Spleen (tissue), 11 donors: ENCODE results near the gene ABTB2. TPM values are rescaled to one million over a fixed set of nuclear protein-coding genes. Genes with fewer than 3 reads are reported as not detected.
"Not testable (repeated sequence)": the region's sequence is repeated elsewhere in the genome, so short reads cannot be mapped to it uniquely, and the experiment has no call there.

Source experiments
- DNase-seq: peaks from one replicate; pipeline ENCODE4 v3.0.0-alpha.2; 2020
- H3K27ac ChIP-seq, 8 donors: fragments of 200-600 bp; sonication (generic) in 7 of 8; 1 replicate in 4 of 8; 2 replicates in 4 of 8; pipeline versions ENCODE4 v1.5.0 to v1.8.0; 2016 to 2021; ENCODE audit warnings: inconsistent platforms in 4 of 8, mild to moderate bottlenecking in 4 of 8, moderate library complexity in 1 of 8
- H3K27me3 ChIP-seq, 7 donors: fragments of 200-600 bp; sonication (generic) in 6 of 7; replicated peaks in 1 of 7; 1 replicate in 4 of 7; 2 replicates in 3 of 7; pipeline versions ENCODE4 v1.5.0 to v1.8.0; 2016 to 2021; ENCODE audit warnings: inconsistent platforms in 3 of 7, mild to moderate bottlenecking in 1 of 7
- H3K36me3 ChIP-seq, 6 donors: fragments of 200-600 bp; sonication (generic) in 5 of 6; 1 replicate in 4 of 6; 2 replicates in 2 of 6; pipeline versions ENCODE4 v1.5.0 to v1.8.0; 2016 to 2021; ENCODE audit warnings: inconsistent platforms in 2 of 6
- H3K4me1 ChIP-seq, 6 donors: fragments of 200-600 bp; sonication (generic) in 5 of 6; 1 replicate in 3 of 6; 2 replicates in 3 of 6; pipeline versions ENCODE4 v1.5.0 to v1.8.0; 2016 to 2021; ENCODE audit warnings: inconsistent platforms in 3 of 6
- H3K4me3 ChIP-seq, 8 donors: fragments of 200-600 bp; sonication (generic) in 7 of 8; 1 replicate in 4 of 8; 2 replicates in 4 of 8; pipeline versions ENCODE4 v1.5.0 to v1.8.0; 2016 to 2021; ENCODE audit warnings: inconsistent platforms in 4 of 8, mild to moderate bottlenecking in 4 of 8, moderate library complexity in 2 of 8
- H3K9me3 ChIP-seq, 8 donors: fragments of 200-600 bp; sonication (generic) in 7 of 8; 1 replicate in 4 of 8; 2 replicates in 4 of 8; pipeline versions ENCODE4 v1.5.0 to v1.8.0; 2016 to 2021; ENCODE audit warnings: inconsistent platforms in 4 of 8
- POLR2A ChIP-seq, 3 donors: fragments of 450-650 bp; IDR thresholded peaks; one replicate each; pipeline ENCODE4 v1.5.1; 2017; ENCODE audit warnings: antibody characterized with exemption in 3 of 3, mild to moderate bottlenecking in 1 of 3
- POLR2AphosphoS5 ChIP-seq, 3 donors: sonication (generic); formaldehyde crosslinking; IDR thresholded peaks; one replicate each; pipeline ENCODE4 v1.5.1; 2017; ENCODE audit warnings: antibody characterized with exemption in 3 of 3
- WGBS, 5 donors: extraction: QIAGEN DNeasy Blood & Tissue Kit in 3 of 5; methylation state at CpG; one replicate each; pipeline versions ENCODE4 v1.1.5 to v1.1.7; 2013 to 2018; 5-methylcytosine and 5-hydroxymethylcytosine counted together
- intact Hi-C: fragments of 100-400 bp; cut with DNase I; formaldehyde crosslinking; loops from one replicate; pipeline ENCODE4 v1.15.0; 2023; ENCODE audit warnings: low total_unique reads
- polyA plus RNA-seq, 3 donors: library from polyadenylated mRNA; stranded (reverse); fragments of 200-250 nt; gene quantifications; one replicate each; pipeline ENCODE4 v1.2.1, GENCODE V29; 2013
- total RNA-seq, 7 donors: library from RNA; depleted of rRNA in 3 of 7; stranded (reverse); fragments of >200 nt in 3 of 7; fragmentation: NEBNext Ultra II Directional in 4 of 7; extraction: Animal tissue kit (Norgen Biotek cat#: 25700) in 4 of 7; gene quantifications; one replicate each; pipeline versions ENCODE4 v1.1.0 to v1.2.1, GENCODE V29; 2016 to 2021
- TF ChIP-seq, protein P1 (sequence below), 11 experiments: fragments of 200-600 bp in 7 of 11; fragments of 450-650 bp in 4 of 11; sonication (generic) in 4 of 11; IDR thresholded peaks in 8 of 11; conservative IDR thresholded peaks in 3 of 11; 1 replicate in 7 of 11; 2 replicates in 4 of 11; pipeline versions ENCODE4 v1.4.0 to v1.8.0; 2016 to 2021; ENCODE audit warnings: antibody characterized with exemption in 11 of 11, inconsistent platforms in 4 of 11, mild to moderate bottlenecking in 1 of 11
- donor health status: healthy with polysubstance abuse.
- donor health status: DM: no; HTN: no; CAD: no; lungs with moderate emphysema.
- donor health status: DM: no; HTN: no; CAD: no.
- donor health status: Bipolar disorder and iron deficiency.
- donor health status: healthy.
- donor health status: DM: no; HTN: no; CAD: no.
- donor health status: DM: yes; HTN: yes; CAD: no.

ABTB2 gene
- total and polyA plus RNA-seq, 10 donors = 0.41 to 2.9 (median 1.7) TPM

DNA sequence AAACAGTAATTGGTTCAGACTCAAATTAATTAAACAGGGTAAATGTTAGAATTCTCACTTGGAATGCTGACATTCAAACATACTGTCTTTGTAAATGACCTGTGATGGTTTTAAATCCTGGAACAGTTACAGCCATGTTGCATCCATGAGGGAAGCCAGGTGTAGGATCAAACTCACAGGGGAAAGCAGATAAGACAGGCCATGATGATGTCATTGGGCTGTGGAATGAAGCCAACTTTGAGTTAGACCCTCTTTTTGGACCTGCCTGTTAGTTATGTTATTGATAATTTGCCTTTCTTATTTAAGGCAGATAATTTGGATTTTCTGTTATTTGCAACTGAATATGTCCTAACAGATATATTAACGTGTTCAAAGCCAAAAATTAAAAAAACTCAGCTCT, 39.3 kb upstream of the ABTB2 start:
- intact Hi-C loops = no loop called here
- Histone ChIP-seq H3K9me3 (peaks cover 6 to 29% (median 19%) of the 10 kb centered on the region in 8 donors), H3K4me3 (no peak overlapping the region), H3K4me1 (no peaks in the 10 kb centered on the region), H3K27ac (no peak overlapping the region), H3K36me3 (no peaks in the 10 kb centered on the region), H3K27me3 (no peaks in the 10 kb centered on the region)
- no peak for DNase-seq
- no peak for TF ChIP-seq POLR2AphosphoS5 (IDR thresholded peaks at IDR 0.05)
- TF ChIP-seq POLR2A (IDR thresholded peaks at IDR 0.05) = no peak
- TF ChIP-seq, protein P1, sequence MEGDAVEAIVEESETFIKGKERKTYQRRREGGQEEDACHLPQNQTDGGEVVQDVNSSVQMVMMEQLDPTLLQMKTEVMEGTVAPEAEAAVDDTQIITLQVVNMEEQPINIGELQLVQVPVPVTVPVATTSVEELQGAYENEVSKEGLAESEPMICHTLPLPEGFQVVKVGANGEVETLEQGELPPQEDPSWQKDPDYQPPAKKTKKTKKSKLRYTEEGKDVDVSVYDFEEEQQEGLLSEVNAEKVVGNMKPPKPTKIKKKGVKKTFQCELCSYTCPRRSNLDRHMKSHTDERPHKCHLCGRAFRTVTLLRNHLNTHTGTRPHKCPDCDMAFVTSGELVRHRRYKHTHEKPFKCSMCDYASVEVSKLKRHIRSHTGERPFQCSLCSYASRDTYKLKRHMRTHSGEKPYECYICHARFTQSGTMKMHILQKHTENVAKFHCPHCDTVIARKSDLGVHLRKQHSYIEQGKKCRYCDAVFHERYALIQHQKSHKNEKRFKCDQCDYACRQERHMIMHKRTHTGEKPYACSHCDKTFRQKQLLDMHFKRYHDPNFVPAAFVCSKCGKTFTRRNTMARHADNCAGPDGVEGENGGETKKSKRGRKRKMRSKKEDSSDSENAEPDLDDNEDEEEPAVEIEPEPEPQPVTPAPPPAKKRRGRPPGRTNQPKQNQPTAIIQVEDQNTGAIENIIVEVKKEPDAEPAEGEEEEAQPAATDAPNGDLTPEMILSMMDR (IDR thresholded peaks at IDR 0.05 in 8 of 11, conservative IDR thresholded peaks at IDR 0.05 in 3 of 11) = no peak
- WGBS, 5 donors = 69 to 85% (median 76%) methylated on average over 1 of the region's 1 CpG

DNA sequence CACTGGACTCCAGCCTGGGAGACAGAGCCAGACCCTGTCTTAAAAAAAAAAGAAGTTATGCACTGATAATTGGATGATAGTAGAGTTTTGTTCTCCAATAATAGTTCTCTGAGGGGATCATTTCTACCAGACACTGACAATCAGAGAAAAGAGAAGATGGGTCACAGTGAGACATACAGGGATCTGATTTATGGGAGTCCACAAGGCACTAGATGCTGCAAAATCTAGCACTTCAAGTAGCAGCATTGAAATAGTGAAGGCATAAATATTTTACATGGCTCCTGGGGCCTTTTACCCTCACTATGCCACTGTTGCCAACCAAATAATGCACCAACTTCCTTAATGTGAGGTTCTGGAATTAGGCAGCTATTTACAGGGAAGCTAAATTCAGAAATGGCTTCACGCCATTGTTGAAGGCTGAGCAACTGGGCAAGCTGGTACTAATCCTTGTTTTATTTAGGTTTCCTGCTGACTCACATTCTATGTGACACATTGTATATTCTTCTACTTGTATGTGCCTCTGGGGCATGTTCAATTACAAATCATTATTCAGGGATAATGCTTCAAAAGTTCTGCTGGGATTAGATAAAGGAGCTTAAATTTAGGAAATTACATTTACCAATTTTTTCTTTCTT, 38.2 kb upstream of the ABTB2 start:
- Histone ChIP-seq H3K4me1 (no peaks in the 10 kb centered on the region), H3K36me3 (no peaks in the 10 kb centered on the region), H3K27ac (no peak overlapping the region), H3K9me3 (peaks cover 6 to 31% (median 19%) of the 10 kb centered on the region in 8 donors), H3K27me3 (no peaks in the 10 kb centered on the region), H3K4me3 (no peak overlapping the region)
- no peak for DNase-seq
- 67 to 91% (median 84%) methylated on average over 1 of the region's 1 CpG for WGBS, 5 donors
- TF ChIP-seq, protein P1 (IDR thresholded peaks at IDR 0.05 in 8 of 11, conservative IDR thresholded peaks at IDR 0.05 in 3 of 11) = no peak
- TF ChIP-seq POLR2A (IDR thresholded peaks at IDR 0.05) (no peak), POLR2AphosphoS5 (IDR thresholded peaks at IDR 0.05) (no peak)
- intact Hi-C loops = no loop called here

DNA sequence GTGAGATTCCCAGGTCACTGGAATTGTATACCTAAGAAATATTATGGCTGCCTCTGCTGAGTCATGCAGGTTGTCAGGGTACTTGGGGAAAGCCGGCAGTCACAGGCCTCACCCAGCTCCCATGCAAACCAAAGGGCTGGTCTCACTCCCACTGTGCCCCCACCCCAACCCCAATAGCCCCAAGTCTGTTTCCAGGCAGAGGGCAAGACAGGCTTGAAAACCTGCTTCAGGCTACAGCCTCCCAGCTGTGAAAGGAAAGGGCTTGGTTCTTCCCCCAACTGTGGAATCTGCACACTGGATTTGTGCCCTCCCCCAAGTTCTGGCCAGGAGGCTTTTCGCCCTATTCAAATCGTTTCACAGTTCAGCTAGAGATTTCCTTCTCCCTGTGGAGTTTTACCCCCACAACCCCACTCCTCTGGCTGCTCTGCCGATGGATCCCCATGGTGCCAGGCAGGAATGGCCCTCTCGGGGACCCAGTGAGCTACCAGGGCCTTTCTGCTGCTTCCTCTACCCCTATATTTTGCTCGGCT, 37.0 kb upstream of the ABTB2 start:
- DNase-seq = no peak
- Histone ChIP-seq H3K27ac (no peak overlapping the region), H3K27me3 (no peaks in the 10 kb centered on the region), H3K4me1 (no peaks in the 10 kb centered on the region), H3K4me3 (no peak overlapping the region), H3K36me3 (no peaks in the 10 kb centered on the region), H3K9me3 (peaks cover 6 to 31% (median 19%) of the 10 kb centered on the region in 8 donors)
- intact Hi-C loops = no loop called here
- TF ChIP-seq, protein P1 (IDR thresholded peaks at IDR 0.05 in 8 of 11, conservative IDR thresholded peaks at IDR 0.05 in 3 of 11) = no peak
- TF ChIP-seq POLR2AphosphoS5 (IDR thresholded peaks at IDR 0.05) (no peak), POLR2A (IDR thresholded peaks at IDR 0.05) (no peak)
- 72 to 91% (median 89%) methylated on average over 6 of the region's 6 CpGs for WGBS, 5 donors

DNA sequence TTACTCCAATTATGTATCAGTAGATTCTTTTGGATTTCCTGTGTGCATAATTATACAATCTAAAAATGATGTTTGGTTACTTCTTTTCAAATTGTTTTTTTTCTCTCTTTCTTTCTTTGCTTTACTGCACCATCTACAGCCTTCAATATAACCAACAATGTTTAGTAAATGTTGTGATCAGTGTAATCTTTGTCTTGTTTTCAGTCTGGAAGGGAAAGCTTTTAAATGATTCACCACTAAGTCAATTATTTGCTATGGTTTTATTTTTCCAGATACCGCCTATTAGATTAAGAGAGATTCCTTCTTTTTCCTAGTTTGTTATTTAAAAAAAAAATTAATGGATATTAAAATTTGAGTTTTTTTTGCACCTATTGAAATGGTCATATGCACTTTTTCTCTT, 29.8 kb upstream of the ABTB2 start:
- no peak overlapping the region for H3K27ac ChIP-seq
- H3K4me1 ChIP-seq = no peaks in the 10 kb centered on the region
- no peaks in the 10 kb centered on the region for H3K27me3 ChIP-seq
- no peak overlapping the region for H3K4me3 ChIP-seq
- intact Hi-C loops = no loop called here
- H3K9me3 ChIP-seq = peaks cover 0 to 7% (median 3%) of the 10 kb centered on the region in 8 donors
- WGBS, 5 donors = 91 to 100% (median 98%) methylated on average over 1 of the region's 1 CpG
- DNase-seq = no peak
- no peaks in the 10 kb centered on the region for H3K36me3 ChIP-seq
- TF ChIP-seq, protein P1 (IDR thresholded peaks at IDR 0.05 in 8 of 11, conservative IDR thresholded peaks at IDR 0.05 in 3 of 11) = no peak
- TF ChIP-seq POLR2A (IDR thresholded peaks at IDR 0.05) (no peak), POLR2AphosphoS5 (IDR thresholded peaks at IDR 0.05) (no peak)

DNA sequence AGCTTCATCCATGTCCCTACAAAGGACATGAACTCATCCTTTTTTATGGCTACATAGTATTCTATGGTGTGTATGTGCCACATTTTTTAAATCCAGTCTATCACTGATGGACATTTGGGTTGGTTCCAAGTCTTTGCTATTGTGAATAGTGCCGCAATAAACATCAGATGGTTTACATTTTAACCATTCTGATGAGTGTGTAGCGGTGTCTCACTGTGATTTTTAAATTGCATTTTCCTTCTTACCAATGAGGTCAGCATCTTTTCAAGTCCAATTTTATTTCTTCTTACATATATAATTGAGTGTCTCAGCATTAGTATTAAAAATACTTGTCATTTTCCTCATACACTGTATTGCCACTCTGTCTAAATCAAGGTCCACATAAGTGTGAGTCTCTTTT, 28.5 kb upstream of the ABTB2 start:
- H3K27ac ChIP-seq, H3K9me3 ChIP-seq, H3K4me3 ChIP-seq, H3K27me3 ChIP-seq, intact Hi-C loops, DNase-seq, H3K36me3 ChIP-seq, H3K4me1 ChIP-seq: not testable (repeated sequence)
- 97 to 100% (median 99%) methylated on average over 2 of the region's 2 CpGs for WGBS, 5 donors
